HCT116 (cell line): Measurements from ENCODE around the gene CAPSL.

Source experiments
- CTCF ChIP-seq, 3 experiments: fragments of 200-600 bp in 1 of 3; sonication (generic) in 1 of 3; IDR thresholded peaks in 2 of 3; conservative IDR thresholded peaks in 1 of 3; 2 replicates each; pipeline ENCODE4 v1.5.1; 2012 to 2017; ENCODE audit warnings: low read depth in 2 of 3, low read length in 2 of 3, antibody characterized with exemption in 1 of 3, borderline replicate concordance in 1 of 3, control low read depth in 1 of 3, mild to moderate bottlenecking in 1 of 3, mixed read lengths in 1 of 3, mixed run types in 1 of 3, moderate library complexity in 1 of 3; ENCODE audit not compliant: insufficient read depth in 1 of 3
- EGR1 ChIP-seq: IDR thresholded peaks from 2 replicates; pipeline ENCODE4 v1.6.1; 2012; ENCODE audit warnings: low read depth
- EZH2 ChIP-seq: fragments of 200-600 bp; sonication (generic); IDR thresholded peaks from 2 replicates; pipeline ENCODE4 v1.6.1; 2017; ENCODE audit warnings: antibody characterized with exemption, mixed run types
- EZH2phosphoT487 ChIP-seq: fragments of 200-600 bp; IDR thresholded peaks from 2 replicates; pipeline ENCODE4 v1.6.1; 2018; ENCODE audit warnings: antibody characterized with exemption, borderline replicate concordance
- MAX ChIP-seq: IDR thresholded peaks from 2 replicates; pipeline ENCODE4 v1.6.1; 2012
- POLR2A ChIP-seq: IDR thresholded peaks from 2 replicates; pipeline ENCODE4 v1.7.0; 2011; ENCODE audit warnings: borderline replicate concordance; ENCODE audit not compliant: insufficient read depth, insufficient read length; ENCODE audit errors: extremely low read depth
- POLR2AphosphoS5 ChIP-seq: IDR thresholded peaks from 2 replicates; pipeline ENCODE4 v1.6.1; 2011; ENCODE audit warnings: mild to moderate bottlenecking, low read depth, low read length, moderate library complexity
- RAD21 ChIP-seq: IDR thresholded peaks from 2 replicates; pipeline ENCODE4 v1.6.1; 2012; ENCODE audit warnings: low read depth, mild to moderate bottlenecking
- SP1 ChIP-seq: IDR thresholded peaks from 2 replicates; pipeline ENCODE4 v1.6.1; 2012; ENCODE audit warnings: low read depth
- ZFX ChIP-seq: fragments of 450-650 bp; IDR thresholded peaks from 2 replicates; pipeline ENCODE4 v1.6.1; 2017
- TF ChIP-seq, protein P1 (sequence below): IDR thresholded peaks from 2 replicates; pipeline ENCODE4 v1.6.1; 2012; ENCODE audit warnings: low read depth

GRCh38 chr5:35890021-35891020 is 48.1 kb downstream of the CAPSL start:
- TF ChIP-seq SP1 (no peak), POLR2AphosphoS5 (no peak), CTCF (IDR thresholded peaks at IDR 0.05 in 2 of 3, conservative IDR thresholded peaks at IDR 0.05 in 1 of 3; ENCODE audit: borderline replicate concordance in 1 of 3, insufficient read depth in 1 of 3, low read depth in 2 of 3, low read length in 2 of 3) (no peak), POLR2A (no peak), MAX (no peak), EZH2 (no peak), RAD21 (no peak), ZFX (no peak), EZH2phosphoT487 (no peak), EGR1 (no peak)
- TF ChIP-seq, protein P1, sequence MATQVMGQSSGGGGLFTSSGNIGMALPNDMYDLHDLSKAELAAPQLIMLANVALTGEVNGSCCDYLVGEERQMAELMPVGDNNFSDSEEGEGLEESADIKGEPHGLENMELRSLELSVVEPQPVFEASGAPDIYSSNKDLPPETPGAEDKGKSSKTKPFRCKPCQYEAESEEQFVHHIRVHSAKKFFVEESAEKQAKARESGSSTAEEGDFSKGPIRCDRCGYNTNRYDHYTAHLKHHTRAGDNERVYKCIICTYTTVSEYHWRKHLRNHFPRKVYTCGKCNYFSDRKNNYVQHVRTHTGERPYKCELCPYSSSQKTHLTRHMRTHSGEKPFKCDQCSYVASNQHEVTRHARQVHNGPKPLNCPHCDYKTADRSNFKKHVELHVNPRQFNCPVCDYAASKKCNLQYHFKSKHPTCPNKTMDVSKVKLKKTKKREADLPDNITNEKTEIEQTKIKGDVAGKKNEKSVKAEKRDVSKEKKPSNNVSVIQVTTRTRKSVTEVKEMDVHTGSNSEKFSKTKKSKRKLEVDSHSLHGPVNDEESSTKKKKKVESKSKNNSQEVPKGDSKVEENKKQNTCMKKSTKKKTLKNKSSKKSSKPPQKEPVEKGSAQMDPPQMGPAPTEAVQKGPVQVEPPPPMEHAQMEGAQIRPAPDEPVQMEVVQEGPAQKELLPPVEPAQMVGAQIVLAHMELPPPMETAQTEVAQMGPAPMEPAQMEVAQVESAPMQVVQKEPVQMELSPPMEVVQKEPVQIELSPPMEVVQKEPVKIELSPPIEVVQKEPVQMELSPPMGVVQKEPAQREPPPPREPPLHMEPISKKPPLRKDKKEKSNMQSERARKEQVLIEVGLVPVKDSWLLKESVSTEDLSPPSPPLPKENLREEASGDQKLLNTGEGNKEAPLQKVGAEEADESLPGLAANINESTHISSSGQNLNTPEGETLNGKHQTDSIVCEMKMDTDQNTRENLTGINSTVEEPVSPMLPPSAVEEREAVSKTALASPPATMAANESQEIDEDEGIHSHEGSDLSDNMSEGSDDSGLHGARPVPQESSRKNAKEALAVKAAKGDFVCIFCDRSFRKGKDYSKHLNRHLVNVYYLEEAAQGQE: no peak
